H9 (cell line): ENCODE data around the gene ATP5F1B. TPM values are rescaled to one million over a fixed set of nuclear protein-coding genes. Genes with fewer than 3 reads are reported as not detected.

Experiments
- DNase-seq: peaks from one replicate; pipeline ENCODE4 v3.0.0-alpha.2; 2017
- H2AFZ ChIP-seq: one replicate; pipeline ENCODE4 v1.6.1; 2013; ENCODE audit warnings: mild to moderate bottlenecking, low read length, control low read depth, moderate library complexity
- H2AK5ac ChIP-seq: 2 replicates; pipeline ENCODE4 v1.6.1; 2013; ENCODE audit warnings: low read length, control low read depth, mixed read lengths; ENCODE audit not compliant: insufficient read length
- H2BK120ac ChIP-seq: one replicate; pipeline ENCODE4 v1.6.1; 2013; ENCODE audit warnings: low read depth, mild to moderate bottlenecking, low read length, control low read depth, inconsistent platforms; ENCODE audit not compliant: poor library complexity, severe bottlenecking
- H2BK12ac ChIP-seq: 2 replicates; pipeline ENCODE4 v1.6.1; 2013; ENCODE audit warnings: low read length, control low read depth, mixed read lengths, low read depth; ENCODE audit not compliant: insufficient read length
- H2BK15ac ChIP-seq: 2 replicates; pipeline ENCODE4 v1.6.1; 2013; ENCODE audit warnings: low read depth, low read length, control low read depth
- H2BK20ac ChIP-seq: one replicate; pipeline ENCODE4 v1.6.1; 2013; ENCODE audit warnings: low read depth, mild to moderate bottlenecking, low read length, control low read depth, inconsistent platforms; ENCODE audit not compliant: poor library complexity, severe bottlenecking
- H2BK5ac ChIP-seq: 2 replicates; pipeline ENCODE4 v1.6.1; 2013; ENCODE audit warnings: low read length, control low read depth, mixed read lengths; ENCODE audit not compliant: insufficient read length
- H3K14ac ChIP-seq: 2 replicates; pipeline ENCODE4 v1.6.1; 2013; ENCODE audit warnings: low read length, control low read depth; ENCODE audit not compliant: insufficient read depth
- H3K18ac ChIP-seq: 2 replicates; pipeline ENCODE4 v1.6.1; 2013; ENCODE audit warnings: low read depth, mild to moderate bottlenecking, mixed read lengths, low read length, control low read depth; ENCODE audit not compliant: insufficient read length
- H3K23ac ChIP-seq: 2 replicates; pipeline ENCODE4 v1.6.1; 2013; ENCODE audit warnings: low read length, control low read depth, mixed read lengths, low read depth; ENCODE audit not compliant: insufficient read length
- H3K23me2 ChIP-seq: 2 replicates; pipeline ENCODE4 v1.6.1; 2013; ENCODE audit warnings: low read depth, mild to moderate bottlenecking, mixed read lengths, low read length, control low read depth; ENCODE audit not compliant: insufficient read length, poor library complexity, severe bottlenecking
- H3K27ac ChIP-seq: 2 replicates; pipeline ENCODE4 v1.5.1; 2013; ENCODE audit warnings: low read length, control low read depth, mixed read lengths, low read depth; ENCODE audit not compliant: insufficient read length
- H3K27me3 ChIP-seq: 2 replicates; pipeline ENCODE4 v1.6.1; 2013; ENCODE audit warnings: low read length, control low read depth, inconsistent platforms; ENCODE audit not compliant: insufficient read depth
- H3K4ac ChIP-seq: 2 replicates; pipeline ENCODE4 v1.6.1; 2013; ENCODE audit warnings: low read depth, mild to moderate bottlenecking, control low read depth, inconsistent platforms, low read length, moderate library complexity
- H3K4me1 ChIP-seq: 2 replicates; pipeline ENCODE4 v1.6.1; 2013; ENCODE audit warnings: low read length, control low read depth, inconsistent platforms; ENCODE audit not compliant: insufficient read depth
- H3K4me2 ChIP-seq: 2 replicates; pipeline ENCODE4 v1.6.1; 2013; ENCODE audit warnings: low read length, control low read depth, mixed read lengths; ENCODE audit not compliant: insufficient read length, insufficient read depth
- H3K56ac ChIP-seq: 2 replicates; pipeline ENCODE4 v1.6.1; 2013; ENCODE audit warnings: low read depth, mild to moderate bottlenecking, mixed read lengths, low read length, control low read depth; ENCODE audit not compliant: insufficient read length
- H3K79me1 ChIP-seq: 2 replicates; pipeline ENCODE4 v1.6.1; 2013; ENCODE audit warnings: low read depth, mild to moderate bottlenecking, moderate library complexity, low read length, control low read depth, inconsistent platforms; ENCODE audit not compliant: insufficient read depth, poor library complexity, severe bottlenecking
- H3K79me2 ChIP-seq: 2 replicates; pipeline ENCODE4 v1.6.1; 2013; ENCODE audit warnings: low read length, control low read depth, inconsistent platforms; ENCODE audit not compliant: insufficient read depth
- H3K9ac ChIP-seq: 2 replicates; pipeline ENCODE4 v1.6.1; 2013; ENCODE audit warnings: low read length, control low read depth, mixed read lengths; ENCODE audit not compliant: insufficient read length; ENCODE audit errors: extremely low read depth
- H3K9me3 ChIP-seq: one replicate; pipeline ENCODE4 v1.6.1; 2013; ENCODE audit warnings: low read depth, low read length, inconsistent platforms; ENCODE audit not compliant: control insufficient read depth
- H3T11ph ChIP-seq: one replicate; pipeline ENCODE4 v1.6.1; 2013; ENCODE audit warnings: mild to moderate bottlenecking, low read length, control low read depth, inconsistent platforms
- H4K20me1 ChIP-seq: one replicate; pipeline ENCODE4 v1.6.1; 2013; ENCODE audit not compliant: control insufficient read depth, insufficient read length, insufficient read depth
- H4K5ac ChIP-seq: 2 replicates; pipeline ENCODE4 v1.6.1; 2013; ENCODE audit warnings: low read depth, mild to moderate bottlenecking, mixed read lengths, low read length, control low read depth; ENCODE audit not compliant: insufficient read length
- H4K8ac ChIP-seq: replicated peaks from 2 replicates; pipeline ENCODE4 v1.6.1; 2013; ENCODE audit warnings: low read length, control low read depth, mixed read lengths, low read depth; ENCODE audit not compliant: insufficient read length
- H4K91ac ChIP-seq: 2 replicates; pipeline ENCODE4 v1.6.1; 2013; ENCODE audit warnings: low read depth, mild to moderate bottlenecking, moderate library complexity, mixed read lengths, low read length, control low read depth; ENCODE audit not compliant: insufficient read length
- H3K27ac Mint-ChIP-seq, 3 experiments: 2 replicates in 2 of 3; 3 replicates in 1 of 3; pipeline ENCODE4 v1.8.0; 2020 to 2021; ENCODE audit warnings: mixed read lengths in 3 of 3, mild to moderate bottlenecking in 1 of 3, moderate library complexity in 1 of 3
- H3K27me3 Mint-ChIP-seq: 2 replicates; pipeline ENCODE4 v1.8.0; 2021; ENCODE audit warnings: low read depth, mild to moderate bottlenecking, moderate library complexity, mixed read lengths
- H3K36me3 Mint-ChIP-seq, 3 experiments: 2 replicates in 2 of 3; 3 replicates in 1 of 3; pipeline ENCODE4 v1.8.0; 2020 to 2021; ENCODE audit warnings: low read depth in 3 of 3, mixed read lengths in 3 of 3; ENCODE audit not compliant: insufficient read depth in 1 of 3
- H3K4me1 Mint-ChIP-seq, 2 experiments: 2 replicates each; pipeline ENCODE4 v1.8.0; 2020; ENCODE audit warnings: mixed read lengths in 2 of 2
- H3K4me3 Mint-ChIP-seq, 2 experiments: 2 replicates in 1 of 2; 3 replicates in 1 of 2; pipeline ENCODE4 v1.8.0; 2020 to 2021; ENCODE audit warnings: mild to moderate bottlenecking in 2 of 2, mixed read lengths in 2 of 2, moderate library complexity in 1 of 2
- H3K9me3 Mint-ChIP-seq, 2 experiments: 2 replicates in 1 of 2; 3 replicates in 1 of 2; pipeline ENCODE4 v1.8.0; 2020; ENCODE audit warnings: mild to moderate bottlenecking in 2 of 2, mixed read lengths in 2 of 2, moderate library complexity in 1 of 2
- WGBS: extraction: QIAGEN DNeasy Blood & Tissue Kit; methylation state at CpG from one replicate; pipeline ENCODE4 v1.1.7; 2013; ENCODE audit warnings: missing lambda C conversion rate, low lambda C conversion rate, mixed read lengths; ENCODE audit not compliant: insufficient read length; ENCODE audit errors: extremely low coverage; 5-methylcytosine and 5-hydroxymethylcytosine counted together
- total RNA-seq: library from RNA; stranded (reverse); gene quantifications from 2 replicates; pipeline ENCODE4 v1.2.1, GENCODE V29; 2021
- TF ChIP-seq, protein P1 (sequence below): fragments of 200-600 bp; sonication (generic); conservative IDR thresholded peaks from 3 replicates; pipeline ENCODE4 v1.8.0; 2021; ENCODE audit warnings: antibody characterized with exemption, mild to moderate bottlenecking

Gene ATP5F1B
- total RNA-seq, 1 experiment from 2014 or later, result 927 TPM

DNA sequence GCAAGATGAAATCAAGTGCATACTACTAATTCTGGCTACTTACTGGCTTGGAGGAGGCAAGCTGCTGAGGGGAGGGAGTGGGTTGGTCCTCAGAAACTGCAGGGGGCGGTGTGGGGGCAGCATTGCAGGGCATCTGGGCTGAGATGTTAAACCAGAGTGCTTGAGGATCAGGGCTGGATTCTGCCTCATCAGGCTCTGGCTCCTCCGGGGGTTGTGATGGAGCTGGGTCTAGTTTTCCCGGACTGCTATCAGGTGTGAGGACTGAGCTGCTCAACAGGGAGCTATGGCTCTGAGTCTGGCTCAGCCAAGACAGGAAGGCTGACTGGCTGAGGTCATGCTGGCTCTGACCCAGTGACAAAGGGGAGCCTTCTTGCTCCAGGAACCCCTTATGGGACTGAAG, 44.3 kb downstream of the ATP5F1B start:
- Histone ChIP-seq H4K5ac (no peak overlapping the region), H3K18ac (no peak overlapping the region), H3K9me3 (no peaks in the 10 kb centered on the region), H3K4me1 (no peaks in the 10 kb centered on the region), H4K8ac (no peak overlapping the region), H3K56ac (no peak overlapping the region), H2BK15ac (no peak overlapping the region), H2BK120ac (no peak overlapping the region), H3K14ac (no peak overlapping the region), H3K4ac (no peak overlapping the region), H4K91ac (no peak overlapping the region), H3K23me2 (no peaks in the 10 kb centered on the region), H3K27me3 (no peaks in the 10 kb centered on the region), H2AK5ac (no peak overlapping the region), H4K20me1 (no peaks in the 10 kb centered on the region), H3T11ph (no peak overlapping the region), H3K27ac (no peak overlapping the region), H2BK20ac (no peak overlapping the region), H2BK5ac (no peak overlapping the region), H3K9ac (no peak overlapping the region), H2BK12ac (no peak overlapping the region), H3K23ac (no peak overlapping the region), H3K79me2 (0 out of 2 replicates have a peak, but pooled peaks cover 2% of the 10 kb centered on the region), H3K79me1 (no peaks in the 10 kb centered on the region), H2AFZ (no peak overlapping the region), H3K4me2 (no peak overlapping the region)
- H3K27me3 Mint-ChIP-seq, result no peaks in the 10 kb centered on the region
- H3K4me1 Mint-ChIP-seq, result peaks cover 5 to 10% of the 10 kb centered on the region in 2 experiments; a peak in 3 of 4 replicates
- H3K27ac Mint-ChIP-seq, result peak overlapping the region in 2 of 3 experiments; percentile 57 to 65; a peak in 1 of 7 replicates
- no CpG with 5 or more reads among the region's 3 CpGs for WGBS
- no peak overlapping the region for H3K4me3 Mint-ChIP-seq
- no peaks in the 10 kb centered on the region for H3K9me3 Mint-ChIP-seq
- H3K36me3 Mint-ChIP-seq, result peaks cover 64 to 98% (median 94%) of the 10 kb centered on the region in 3 experiments
- TF ChIP-seq, protein P1, sequence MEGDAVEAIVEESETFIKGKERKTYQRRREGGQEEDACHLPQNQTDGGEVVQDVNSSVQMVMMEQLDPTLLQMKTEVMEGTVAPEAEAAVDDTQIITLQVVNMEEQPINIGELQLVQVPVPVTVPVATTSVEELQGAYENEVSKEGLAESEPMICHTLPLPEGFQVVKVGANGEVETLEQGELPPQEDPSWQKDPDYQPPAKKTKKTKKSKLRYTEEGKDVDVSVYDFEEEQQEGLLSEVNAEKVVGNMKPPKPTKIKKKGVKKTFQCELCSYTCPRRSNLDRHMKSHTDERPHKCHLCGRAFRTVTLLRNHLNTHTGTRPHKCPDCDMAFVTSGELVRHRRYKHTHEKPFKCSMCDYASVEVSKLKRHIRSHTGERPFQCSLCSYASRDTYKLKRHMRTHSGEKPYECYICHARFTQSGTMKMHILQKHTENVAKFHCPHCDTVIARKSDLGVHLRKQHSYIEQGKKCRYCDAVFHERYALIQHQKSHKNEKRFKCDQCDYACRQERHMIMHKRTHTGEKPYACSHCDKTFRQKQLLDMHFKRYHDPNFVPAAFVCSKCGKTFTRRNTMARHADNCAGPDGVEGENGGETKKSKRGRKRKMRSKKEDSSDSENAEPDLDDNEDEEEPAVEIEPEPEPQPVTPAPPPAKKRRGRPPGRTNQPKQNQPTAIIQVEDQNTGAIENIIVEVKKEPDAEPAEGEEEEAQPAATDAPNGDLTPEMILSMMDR, result peak; percentile 40; the same call in 2 of the 3 replicates
- peak; percentile 52 for DNase-seq
